Stimulated activated effector memory CD8-positive, alpha-beta T cell treated with anti-CD3 and anti-CD28 coated beads, Interleukin-12 subunit alpha, Interleukin-12 subunit beta, amount 100 ng/mL, for 72 hours (primary cell): Measurements from ENCODE around the gene PPP2R5D.
"Not testable (repeated sequence)": the region's sequence is repeated elsewhere in the genome, so short reads cannot be mapped to it uniquely, and the experiment has no call there.

Experiments
- ATAC-seq: fragments of 150-1000 bp; cut with Tn5 transposase; 2 replicates; pipeline ENCODE4 v1.10.0; 2021
- DNase-seq, 2 donors: peaks; one replicate each; pipeline ENCODE4 v3.0.0; 2021 to 2022; ENCODE audit warnings: low spot score in 2 of 2
- H3K27ac Mint-ChIP-seq: one replicate; pipeline ENCODE4 v1.8.0; 2022; ENCODE audit warnings: mild to moderate bottlenecking, mixed read lengths
- H3K36me3 Mint-ChIP-seq: one replicate; pipeline ENCODE4 v1.8.0; 2022; ENCODE audit warnings: mild to moderate bottlenecking, mixed read lengths
- H3K4me1 Mint-ChIP-seq: one replicate; pipeline ENCODE4 v1.8.0; 2022; ENCODE audit warnings: mixed read lengths
- H3K4me3 Mint-ChIP-seq: one replicate; pipeline ENCODE4 v1.8.0; 2022; ENCODE audit warnings: mild to moderate bottlenecking, mixed read lengths
- H3K9me3 Mint-ChIP-seq: one replicate; pipeline ENCODE4 v1.8.0; 2022; ENCODE audit warnings: mixed read lengths

PPP2R5D gene

DNA sequence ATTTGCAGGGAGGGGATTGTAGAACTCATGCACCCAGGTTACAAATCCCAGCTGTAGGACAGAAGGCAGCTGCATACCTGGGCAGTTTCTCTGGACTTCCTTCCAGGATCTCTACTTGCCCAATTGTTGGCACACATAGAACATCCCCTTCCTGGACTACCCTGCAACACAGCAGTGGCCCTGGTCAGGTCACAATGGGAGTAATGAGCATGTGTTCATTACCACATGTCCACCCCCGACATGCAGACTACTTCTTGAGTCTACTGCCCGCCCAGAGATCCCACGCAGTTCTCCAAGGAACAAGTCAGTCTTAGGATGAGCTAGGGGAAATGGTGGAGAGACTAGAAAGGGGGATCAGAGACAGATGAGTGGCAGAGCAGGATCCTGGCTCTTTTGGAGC lies 10.4 kb upstream of the PPP2R5D start:
- no peak for ATAC-seq
- H3K9me3 Mint-ChIP-seq, result no peaks in the 10 kb centered on the region

GRCh38 chr6:42974919-42975505 lies 9.4 kb upstream of the PPP2R5D start:
- H3K9me3 Mint-ChIP-seq, result no peaks in the 10 kb centered on the region
- H3K4me3 Mint-ChIP-seq, result no peak overlapping the region
- peak overlapping the region; percentile 81 for H3K27ac Mint-ChIP-seq
- H3K36me3 Mint-ChIP-seq, result peaks cover 41% of the 10 kb centered on the region
- no peak for DNase-seq
- ATAC-seq, result no peak
- peaks cover 44% of the 10 kb centered on the region for H3K4me1 Mint-ChIP-seq

More for the DNA sequence above, 10.4 kb upstream of the PPP2R5D start:
- H3K27ac Mint-ChIP-seq, result no peak overlapping the region
- peaks cover 36% of the 10 kb centered on the region for H3K36me3 Mint-ChIP-seq
- no peak for DNase-seq
- H3K4me1 Mint-ChIP-seq, result peaks cover 34% of the 10 kb centered on the region
- no peak overlapping the region for H3K4me3 Mint-ChIP-seq

GRCh38 chr6:42978487-42978838 lies 5.9 kb upstream of the PPP2R5D start:
- H3K9me3 Mint-ChIP-seq, result no peaks in the 10 kb centered on the region
- peak; percentile 9 for ATAC-seq
- peak overlapping the region; percentile 97 for H3K27ac Mint-ChIP-seq
- H3K36me3 Mint-ChIP-seq, result peaks cover 36% of the 10 kb centered on the region
- peak overlapping the region; percentile 93 for H3K4me3 Mint-ChIP-seq
- H3K4me1 Mint-ChIP-seq, result peaks cover 36% of the 10 kb centered on the region
- DNase-seq, result peak; percentile 15 to 69

GRCh38 chr6:42978839-42979522 lies 5.4 kb upstream of the PPP2R5D start, which contains the start of gene PEX6:
Gene PEX6 (minus strand): TSS chr6:42979181. CDS start chr6:42979150, 31 bp downstream.
- H3K4me3 Mint-ChIP-seq, result peak within 1 kb of the TSS; percentile 93
- ATAC-seq, result peak; percentile 97
- peaks cover 41% of the 10 kb centered on the region for H3K4me1 Mint-ChIP-seq
- H3K9me3 Mint-ChIP-seq, result no peaks in the 10 kb centered on the region
- DNase-seq, result peak; percentile 80 to 94
- H3K36me3 Mint-ChIP-seq, result peaks cover 39% of the 10 kb centered on the region
- H3K27ac Mint-ChIP-seq, result peak within 1 kb of the TSS; percentile 97

- Mint-ChIP-seq H3K9me3 (no peaks in the 10 kb centered on the region), H3K4me1 (peaks cover 43% of the 10 kb centered on the region), H3K4me3 (peak overlapping the region; percentile 93), H3K36me3 (peaks cover 41% of the 10 kb centered on the region), H3K27ac (peak overlapping the region; percentile 97)
- no peak for DNase-seq
- ATAC-seq, result peak; percentile 52
These were observed 4.7 kb upstream of the PPP2R5D start for GRCh38 chr6:42979523-42980177.

DNA sequence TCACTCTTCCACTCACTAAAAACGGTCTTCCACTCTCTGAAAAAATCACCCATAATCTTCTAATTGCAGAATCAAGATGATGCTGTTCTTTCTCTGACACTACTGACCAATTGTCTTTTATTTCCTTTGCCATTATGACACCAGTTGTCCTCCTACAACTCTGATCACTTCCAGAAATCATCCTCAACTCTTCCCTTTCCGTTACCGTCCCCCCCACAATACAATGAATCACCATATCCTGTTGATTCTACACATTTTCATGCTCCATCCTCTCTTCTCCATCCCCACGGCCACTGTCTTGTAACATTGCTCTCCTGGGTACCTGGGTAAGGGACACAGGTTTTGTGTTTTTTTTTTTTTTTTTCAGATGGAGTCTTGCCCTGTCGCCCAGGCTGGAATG lies 2.5 kb upstream of the PPP2R5D start:
- Mint-ChIP-seq H3K4me3 (no peak overlapping the region), H3K9me3 (no peaks in the 10 kb centered on the region), H3K36me3 (peaks cover 35% of the 10 kb centered on the region), H3K27ac (peak overlapping the region; percentile 20), H3K4me1 (peaks cover 51% of the 10 kb centered on the region)
- no peak for DNase-seq
- no peak for ATAC-seq

DNA sequence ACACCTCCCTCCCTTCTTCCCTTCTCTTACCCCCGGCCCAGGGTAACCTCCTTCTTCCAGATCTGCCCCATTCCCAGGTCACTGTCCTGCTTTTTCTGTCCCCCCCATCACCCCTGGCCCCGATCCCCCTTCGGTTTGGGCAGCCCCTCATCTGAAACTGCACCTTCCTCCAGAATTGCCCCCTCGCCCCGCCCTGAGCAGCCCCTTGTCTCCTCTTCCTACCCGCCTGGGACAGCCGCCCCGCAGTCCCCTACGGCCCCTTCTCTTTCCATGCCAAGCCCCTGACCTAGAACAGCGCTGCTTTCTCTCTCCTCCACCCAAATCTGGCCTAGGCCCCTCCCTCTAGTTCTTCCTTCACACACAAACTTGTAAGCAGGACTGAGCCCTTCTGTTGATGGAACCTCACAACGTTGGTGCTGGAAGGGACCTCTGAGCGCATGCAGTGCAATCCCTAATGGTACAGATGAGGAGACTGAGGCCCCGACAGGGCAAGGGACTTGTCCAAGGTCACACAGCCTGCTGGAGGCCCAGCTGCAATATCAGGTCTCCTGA lies 630 bp downstream of the PPP2R5D start:
- ATAC-seq, result no peak
- Mint-ChIP-seq H3K36me3 (peaks cover 23% of the 10 kb centered on the region), H3K4me1 (peaks cover 51% of the 10 kb centered on the region)

DNA sequence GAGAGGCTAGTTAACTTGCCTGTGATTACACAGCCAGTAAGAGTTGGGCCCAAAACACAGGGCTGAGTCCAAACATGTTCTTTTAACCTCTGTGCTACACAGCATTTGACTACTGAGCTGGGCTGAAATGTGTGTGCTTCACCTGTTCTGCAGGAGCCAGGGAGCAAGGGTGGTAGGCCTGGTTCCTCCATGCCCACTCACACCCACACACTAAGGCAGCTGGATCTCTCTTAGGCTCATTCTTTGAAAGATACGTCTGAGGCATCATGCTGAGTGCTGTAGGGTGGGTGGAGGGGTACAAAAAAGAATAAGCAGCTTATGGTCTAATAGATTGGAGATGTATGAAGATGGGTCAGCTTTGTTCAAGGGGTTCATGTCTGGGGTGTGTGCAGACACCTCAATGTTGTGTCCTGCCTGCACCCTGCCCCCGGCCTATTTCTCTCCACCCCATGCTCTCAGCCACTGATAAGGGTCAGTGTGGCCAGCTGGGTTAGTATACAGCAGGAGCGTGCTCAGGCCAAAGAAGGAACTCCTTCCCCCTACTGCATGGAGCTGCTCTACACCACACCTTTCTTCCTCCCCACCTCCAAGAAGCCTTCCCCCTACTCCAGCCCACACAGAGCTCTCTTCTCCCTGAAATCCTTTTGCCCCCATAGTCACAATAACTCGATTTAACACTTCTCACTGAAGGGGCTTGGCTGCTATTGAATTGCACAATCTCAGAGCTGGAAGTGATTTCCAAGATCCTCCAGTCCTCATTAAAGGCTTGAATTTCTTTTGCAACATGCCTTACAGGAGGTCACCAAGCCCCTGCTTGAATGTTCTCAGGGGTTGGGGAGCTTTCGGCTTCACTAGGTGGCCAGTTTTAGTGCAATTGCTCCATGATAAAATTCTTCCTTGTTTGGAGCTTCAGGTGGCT lies 3.4 kb downstream of the PPP2R5D start:
- Mint-ChIP-seq H3K4me3 (no peak overlapping the region), H3K9me3 (no peaks in the 10 kb centered on the region), H3K4me1 (peaks cover 50% of the 10 kb centered on the region), H3K36me3 (peaks cover 43% of the 10 kb centered on the region), H3K27ac (peak overlapping the region; percentile 95)
- no peak for ATAC-seq
- no peak for DNase-seq

More for the DNA sequence above, 630 bp downstream of the PPP2R5D start:
- Mint-ChIP-seq H3K27ac (peak overlapping the region; percentile 95), H3K4me3 (peak overlapping the region; percentile 98), H3K9me3 (no peaks in the 10 kb centered on the region)
- peak; percentile 5 to 59 for DNase-seq

DNA sequence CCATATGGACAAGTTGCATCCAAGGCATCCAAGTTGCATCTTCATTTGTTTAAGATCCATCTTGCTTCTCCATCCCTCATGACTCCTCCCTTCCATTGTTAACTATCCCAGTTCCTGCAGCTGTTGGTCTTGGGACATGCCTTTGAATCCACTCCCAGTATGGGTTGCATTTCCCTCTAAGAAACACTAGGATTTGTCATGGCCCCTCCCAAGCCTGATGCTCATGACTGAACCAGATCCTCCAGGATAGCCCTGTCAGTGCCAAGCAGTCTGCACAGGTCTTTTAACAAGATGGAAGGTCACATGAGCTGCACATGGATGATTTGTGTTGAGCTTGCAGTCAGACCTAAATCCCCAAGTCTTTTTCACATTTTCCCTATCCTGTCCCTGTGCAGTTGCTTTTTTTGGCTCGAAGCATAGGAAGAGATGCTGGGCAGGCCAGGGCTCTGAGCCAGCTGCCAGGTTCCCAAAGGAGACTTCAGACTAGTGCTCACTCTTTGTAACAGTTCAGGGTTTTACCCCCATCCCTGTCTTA lies 4.2 kb downstream of the PPP2R5D start:
- H3K36me3 Mint-ChIP-seq, result peaks cover 46% of the 10 kb centered on the region
- H3K27ac Mint-ChIP-seq, result no peak overlapping the region
- H3K4me1 Mint-ChIP-seq, result peaks cover 48% of the 10 kb centered on the region
- no peak overlapping the region for H3K4me3 Mint-ChIP-seq
- DNase-seq (no peak), ATAC-seq (no peak)
- H3K9me3 Mint-ChIP-seq, result no peaks in the 10 kb centered on the region

DNA sequence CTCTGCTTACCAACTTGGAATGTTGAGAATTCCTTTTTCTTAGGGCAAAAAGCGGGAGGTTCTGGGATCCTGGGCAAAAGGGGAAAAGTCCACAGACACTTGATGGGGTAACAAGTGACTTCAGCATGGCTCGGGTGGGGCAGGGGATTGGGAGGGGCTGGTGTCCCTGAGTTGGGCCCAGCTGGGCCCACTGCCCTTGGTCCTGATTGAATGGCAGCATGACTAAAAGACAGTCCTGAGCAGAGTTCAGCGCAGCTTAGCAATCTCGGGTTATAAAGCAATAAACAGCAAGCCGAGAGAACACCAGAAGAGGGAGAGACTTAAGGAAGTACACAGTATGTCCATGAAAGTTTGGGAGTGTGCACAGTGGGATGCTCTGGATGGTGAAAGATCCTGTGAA lies 5.6 kb downstream of the PPP2R5D start:
- Mint-ChIP-seq H3K36me3 (peaks cover 39% of the 10 kb centered on the region), H3K4me1 (peaks cover 40% of the 10 kb centered on the region), H3K27ac (peak overlapping the region; percentile 60), H3K4me3 (no peak overlapping the region), H3K9me3 (no peaks in the 10 kb centered on the region)
- ATAC-seq (no peak), DNase-seq (no peak)

GRCh38 chr6:42993445-42993844 lies 9.1 kb downstream of the PPP2R5D start:
- Mint-ChIP-seq H3K27ac (peak overlapping the region; percentile 20), H3K9me3 (no peaks in the 10 kb centered on the region)
- no peak for DNase-seq

GRCh38 chr6:42996513-42996912 lies 12.1 kb downstream of the PPP2R5D start:
- peaks cover 11% of the 10 kb centered on the region for H3K36me3 Mint-ChIP-seq
- no peak overlapping the region for H3K4me3 Mint-ChIP-seq
- no peaks in the 10 kb centered on the region for H3K9me3 Mint-ChIP-seq
- DNase-seq (no peak), ATAC-seq (no peak)
- H3K27ac Mint-ChIP-seq, result no peak overlapping the region
- no peaks in the 10 kb centered on the region for H3K4me1 Mint-ChIP-seq

More at GRCh38 chr6:42993445-42993844, 9.1 kb downstream of the PPP2R5D start:
- H3K36me3 Mint-ChIP-seq, result peaks cover 35% of the 10 kb centered on the region
- no peak for ATAC-seq
- H3K4me3 Mint-ChIP-seq, result no peak overlapping the region
- peaks cover 6% of the 10 kb centered on the region for H3K4me1 Mint-ChIP-seq

DNA sequence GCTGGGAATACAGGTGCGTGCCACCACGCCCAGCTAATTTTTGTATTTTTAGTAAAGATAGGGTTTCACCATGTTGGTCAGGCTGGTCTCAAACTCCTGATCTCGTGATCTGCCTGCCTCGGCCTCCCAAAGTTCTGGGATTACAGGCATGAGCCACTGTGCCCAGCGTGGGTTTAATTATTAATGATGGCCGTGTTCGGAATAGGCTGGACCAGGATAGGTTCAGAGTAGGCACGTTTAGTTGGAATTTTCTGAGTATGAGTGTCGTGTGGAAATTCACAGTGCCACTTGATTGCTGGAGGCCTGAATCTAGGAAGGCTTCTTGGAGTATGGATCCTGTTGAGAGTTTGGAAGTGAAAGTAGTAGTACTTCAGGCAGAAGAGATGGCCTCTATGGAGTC lies 13.8 kb downstream of the PPP2R5D start:
- H3K4me3 Mint-ChIP-seq, H3K27ac Mint-ChIP-seq, DNase-seq, ATAC-seq, H3K4me1 Mint-ChIP-seq, H3K9me3 Mint-ChIP-seq: not testable (repeated sequence)
- peaks cover 11% of the 10 kb centered on the region for H3K36me3 Mint-ChIP-seq

DNA sequence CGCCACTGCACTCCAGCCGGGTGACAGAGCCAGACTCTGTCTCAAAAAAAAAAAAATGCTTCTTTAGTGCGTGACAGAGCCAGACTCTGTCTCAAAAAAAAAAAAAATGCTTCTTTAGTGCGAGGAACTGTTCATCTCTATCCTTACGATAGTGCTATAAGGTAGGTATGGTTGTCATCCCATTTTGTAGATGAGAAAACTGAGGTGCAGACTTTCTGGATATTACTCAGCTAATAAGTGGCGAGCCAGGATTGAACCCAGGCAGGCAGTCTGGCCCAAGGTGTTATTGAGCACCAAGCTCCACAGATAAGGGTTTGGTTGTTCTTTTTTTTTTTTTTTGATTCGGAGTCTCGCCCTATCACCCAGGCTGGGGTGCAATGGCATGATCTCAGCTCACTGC lies 17.5 kb downstream of the PPP2R5D start:
- Mint-ChIP-seq H3K9me3 (no peaks in the 10 kb centered on the region), H3K4me1 (no peaks in the 10 kb centered on the region), H3K27ac (no peak overlapping the region), H3K36me3 (peaks cover 38% of the 10 kb centered on the region), H3K4me3 (no peak overlapping the region)
- ATAC-seq, result no peak
- DNase-seq, result no peak
